ENCODE results near the gene UBAC2.
"Not testable (repeated sequence)": the region's sequence is repeated elsewhere in the genome, so short reads cannot be mapped to it uniquely, and the experiment has no call there.

The UBAC2 gene

GRCh38 chr13:99211421-99212035 is 10.9 kb downstream of the UBAC2 start:
- FAIRE-seq (no peak), DNase-seq (ENCODE audit: insufficient read length, low spot score) (no peak)

GRCh38 chr13:99214232-99214631 is 13.6 kb downstream of the UBAC2 start:
- FAIRE-seq (no peak), DNase-seq (ENCODE audit: insufficient read length, low spot score) (no peak)

- DNase-seq (ENCODE audit: insufficient read length, low spot score) (no peak), FAIRE-seq (no peak)
These were observed 14.1 kb downstream of the UBAC2 start for GRCh38 chr13:99214731-99215130.

- FAIRE-seq = no peak
These were observed 14.7 kb downstream of the UBAC2 start for GRCh38 chr13:99215184-99215830.

GRCh38 chr13:99217461-99218110 is 16.9 kb downstream of the UBAC2 start:
- DNase-seq (ENCODE audit: insufficient read length, low spot score) = no peak
- no peak for FAIRE-seq

More at GRCh38 chr13:99215184-99215830, 14.7 kb downstream of the UBAC2 start:
- no peak for DNase-seq (ENCODE audit: insufficient read length, low spot score)

GRCh38 chr13:99218126-99218525 is 17.5 kb downstream of the UBAC2 start:
- no peak for FAIRE-seq

GRCh38 chr13:99218545-99218944 is 17.9 kb downstream of the UBAC2 start:
- DNase-seq (ENCODE audit: insufficient read length, low spot score) = no peak

More at GRCh38 chr13:99218126-99218525, 17.5 kb downstream of the UBAC2 start:
- no peak for DNase-seq (ENCODE audit: insufficient read length, low spot score)

GRCh38 chr13:99218969-99219368 is 18.3 kb downstream of the UBAC2 start:
- FAIRE-seq (no peak), DNase-seq (ENCODE audit: insufficient read length, low spot score) (no peak)

More at GRCh38 chr13:99218545-99218944, 17.9 kb downstream of the UBAC2 start:
- no peak for FAIRE-seq

GRCh38 chr13:99220199-99220935 is 19.7 kb downstream of the UBAC2 start:
- FAIRE-seq = no peak

GRCh38 chr13:99221567-99222239 is 21.0 kb downstream of the UBAC2 start:
- DNase-seq (ENCODE audit: insufficient read length, low spot score) (no peak), FAIRE-seq (no peak)

More at GRCh38 chr13:99220199-99220935, 19.7 kb downstream of the UBAC2 start:
- DNase-seq (ENCODE audit: insufficient read length, low spot score) = no peak

GRCh38 chr13:99223587-99223986 is 22.9 kb downstream of the UBAC2 start:
- FAIRE-seq (no peak), DNase-seq (ENCODE audit: insufficient read length, low spot score) (no peak)

- FAIRE-seq (no peak), DNase-seq (ENCODE audit: insufficient read length, low spot score) (no peak)
These were observed 23.4 kb downstream of the UBAC2 start for GRCh38 chr13:99224021-99224420.

- FAIRE-seq (no peak), DNase-seq (ENCODE audit: insufficient read length, low spot score) (no peak)
These were observed 24.4 kb downstream of the UBAC2 start for GRCh38 chr13:99225078-99225477.

- DNase-seq (ENCODE audit: insufficient read length, low spot score) (no peak), FAIRE-seq (no peak)
These were observed 25.9 kb downstream of the UBAC2 start for GRCh38 chr13:99226513-99226912.

- no peak for DNase-seq (ENCODE audit: insufficient read length, low spot score)
- no peak for FAIRE-seq
These were observed 26.8 kb downstream of the UBAC2 start for GRCh38 chr13:99227331-99227900.

GRCh38 chr13:99227909-99228688 is 27.4 kb downstream of the UBAC2 start:
- DNase-seq (ENCODE audit: insufficient read length, low spot score) = no peak
- no peak for FAIRE-seq

GRCh38 chr13:99228737-99229691 is 28.4 kb downstream of the UBAC2 start:
- DNase-seq (ENCODE audit: insufficient read length, low spot score) (peak; percentile 40), FAIRE-seq (no peak)

- not testable (repeated sequence) for FAIRE-seq; DNase-seq (ENCODE audit: insufficient read length, low spot score)
These were observed 29.9 kb downstream of the UBAC2 start for GRCh38 chr13:99230588-99230987.
